Muscle of leg (tissue), 11 donors: Measurements from ENCODE around the gene SLC6A9. TPM values are rescaled to one million over a fixed set of nuclear protein-coding genes. Genes with fewer than 3 reads are reported as not detected.

Experiments used
- DNase-seq: peaks from one replicate; pipeline ENCODE4 v3.0.0; 2013
- H3K27ac ChIP-seq: one replicate; pipeline ENCODE4 v1.5.1; 2013; ENCODE audit warnings: mild to moderate bottlenecking, low read length, control low read depth
- H3K27me3 ChIP-seq: one replicate; pipeline ENCODE4 v1.6.1; 2013; ENCODE audit warnings: low read length; ENCODE audit not compliant: control insufficient read depth, insufficient read depth
- H3K36me3 ChIP-seq: one replicate; pipeline ENCODE4 v1.6.1; 2013; ENCODE audit warnings: low read length; ENCODE audit not compliant: control insufficient read depth, insufficient read depth
- H3K4me1 ChIP-seq: one replicate; pipeline ENCODE4 v1.6.1; 2013; ENCODE audit warnings: low read length; ENCODE audit not compliant: control insufficient read depth, insufficient read depth
- H3K4me3 ChIP-seq: one replicate; pipeline ENCODE4 v1.5.1; 2013; ENCODE audit warnings: low read length, control low read depth
- H3K9me3 ChIP-seq: replicated peaks from 2 replicates; pipeline ENCODE4 v1.6.1; 2013; ENCODE audit warnings: low read depth, low read length; ENCODE audit not compliant: control insufficient read depth
- whole genome bisulfite sequencing: methylation state at CpG from one replicate; pipeline ENCODE4 v1.1.5; 2013; ENCODE audit warnings: missing lambda C conversion rate; ENCODE audit not compliant: insufficient coverage; 5-methylcytosine and 5-hydroxymethylcytosine counted together
- polyA plus RNA-seq, 8 donors: library from polyadenylated mRNA; unstranded; fragments of 120-200 nt; gene quantifications; one replicate each; pipeline versions ENCODE4 v1.2.1 to v1.2.3, GENCODE V29; 2013; ENCODE audit warnings: inconsistent platforms in 1 of 8, low replicate concordance in 1 of 8; ENCODE audit not compliant: insufficient read length in 8 of 8, insufficient read depth in 1 of 8
- total RNA-seq: library from RNA; stranded (reverse); fragments of 120-200 nt; gene quantifications from one replicate; pipeline ENCODE4 v1.2.4, GENCODE V29; 2013

SLC6A9 gene
- total and polyA plus RNA-seq, 9 donors = 1.6 to 5.5 (median 3.4) TPM

GRCh38 chr1:43979261-43979527 is 52.1 kb downstream of the SLC6A9 start:
- 0% methylated on average over 45 of the region's 45 CpGs for WGBS
- DNase-seq = no peak
- H3K9me3 ChIP-seq = no peaks in the 10 kb centered on the region
- peak overlapping the region; percentile 50 for H3K4me3 ChIP-seq
- peaks cover 35% of the 10 kb centered on the region for H3K4me1 ChIP-seq
- peaks cover 30% of the 10 kb centered on the region for H3K36me3 ChIP-seq
- H3K27ac ChIP-seq = no peak overlapping the region
- no peaks in the 10 kb centered on the region for H3K27me3 ChIP-seq

GRCh38 chr1:43978551-43979260 is 52.6 kb downstream of the SLC6A9 start, which contains the start of gene B4GALT2:
Gene B4GALT2, plus strand, starts transcription at chr1:43979210. Its CDS starts 1,951 bp downstream, at chr1:43981161.
- Histone ChIP-seq H3K4me3 (peak within 1 kb of the TSS; percentile 70), H3K27me3 (no peaks in the 10 kb centered on the region), H3K27ac (peak within 1 kb of the TSS; percentile 59), H3K4me1 (peaks cover 38% of the 10 kb centered on the region), H3K36me3 (peaks cover 29% of the 10 kb centered on the region), H3K9me3 (no peaks in the 10 kb centered on the region)
- DNase-seq = peak; percentile 66
- WGBS = 3% methylated on average over 54 of the region's 54 CpGs

GRCh38 chr1:43978264-43978550 is 53.1 kb downstream of the SLC6A9 start:
- H3K4me3 ChIP-seq = no peak overlapping the region
- peaks cover 32% of the 10 kb centered on the region for H3K36me3 ChIP-seq
- WGBS = 80% methylated on average over 1 of the region's 5 CpGs
- peaks cover 38% of the 10 kb centered on the region for H3K4me1 ChIP-seq
- H3K27ac ChIP-seq = no peak overlapping the region
- DNase-seq = no peak
- H3K9me3 ChIP-seq = no peaks in the 10 kb centered on the region
- no peaks in the 10 kb centered on the region for H3K27me3 ChIP-seq

GRCh38 chr1:43977376-43978263 is 53.6 kb downstream of the SLC6A9 start:
- H3K9me3 ChIP-seq = no peaks in the 10 kb centered on the region
- no peak for DNase-seq
- H3K4me3 ChIP-seq = no peak overlapping the region
- H3K27me3 ChIP-seq = no peaks in the 10 kb centered on the region
- no peak overlapping the region for H3K27ac ChIP-seq
- peaks cover 38% of the 10 kb centered on the region for H3K4me1 ChIP-seq
- peaks cover 38% of the 10 kb centered on the region for H3K36me3 ChIP-seq
- 83% methylated on average over 2 of the region's 9 CpGs for WGBS

GRCh38 chr1:43976890-43977289 is 54.4 kb downstream of the SLC6A9 start:
- peaks cover 44% of the 10 kb centered on the region for H3K36me3 ChIP-seq
- no peak for DNase-seq
- no peaks in the 10 kb centered on the region for H3K27me3 ChIP-seq
- H3K4me1 ChIP-seq = peaks cover 38% of the 10 kb centered on the region
- no peak overlapping the region for H3K27ac ChIP-seq
- WGBS = 89% methylated on average over 8 of the region's 8 CpGs
- no peak overlapping the region for H3K4me3 ChIP-seq
- H3K9me3 ChIP-seq = no peaks in the 10 kb centered on the region

- 100% methylated on average over 1 of the region's 4 CpGs for WGBS
- H3K36me3 ChIP-seq = peaks cover 46% of the 10 kb centered on the region
- no peaks in the 10 kb centered on the region for H3K27me3 ChIP-seq
- H3K4me3 ChIP-seq = peak overlapping the region; percentile 93
- no peaks in the 10 kb centered on the region for H3K9me3 ChIP-seq
- no peak for DNase-seq
- no peak overlapping the region for H3K27ac ChIP-seq
- peaks cover 39% of the 10 kb centered on the region for H3K4me1 ChIP-seq
Observed at GRCh38 chr1:43976045-43976444, 55.2 kb downstream of the SLC6A9 start.

- Histone ChIP-seq H3K27ac (peak overlapping the region; percentile 85), H3K4me3 (peak overlapping the region; percentile 93), H3K9me3 (no peaks in the 10 kb centered on the region), H3K36me3 (peaks cover 48% of the 10 kb centered on the region), H3K4me1 (peaks cover 39% of the 10 kb centered on the region), H3K27me3 (no peaks in the 10 kb centered on the region)
- peak; percentile 67 for DNase-seq
- 0% methylated on average over 11 of the region's 34 CpGs for WGBS
Observed at GRCh38 chr1:43975249-43975961, 55.9 kb downstream of the SLC6A9 start.

GRCh38 chr1:43974443-43975248 is 56.6 kb downstream of the SLC6A9 start, which contains the start of gene ATP6V0B:
Gene ATP6V0B, plus strand, starts transcription at chr1:43974960. Its CDS starts 81 bp downstream, at chr1:43975041.
- Histone ChIP-seq H3K27me3 (no peaks in the 10 kb centered on the region), H3K4me1 (peaks cover 33% of the 10 kb centered on the region), H3K4me3 (peak within 1 kb of the TSS; percentile 93), H3K36me3 (peaks cover 48% of the 10 kb centered on the region), H3K27ac (peak within 1 kb of the TSS; percentile 86), H3K9me3 (no peaks in the 10 kb centered on the region)
- under 1% methylated on average over 92 of the region's 93 CpGs for WGBS
- peak; percentile 97 for DNase-seq

- H3K4me1 ChIP-seq = peaks cover 36% of the 10 kb centered on the region
- H3K9me3 ChIP-seq = no peaks in the 10 kb centered on the region
- WGBS = 39% methylated on average over 9 of the region's 9 CpGs
- peak overlapping the region; percentile 86 for H3K27ac ChIP-seq
- H3K4me3 ChIP-seq = peak overlapping the region; percentile 93
- no peaks in the 10 kb centered on the region for H3K27me3 ChIP-seq
- H3K36me3 ChIP-seq = peaks cover 48% of the 10 kb centered on the region
- DNase-seq = no peak
Observed at GRCh38 chr1:43973981-43974442, 57.2 kb downstream of the SLC6A9 start.
